DOHH2 (cell line): ENCODE data around the gene TRPM2.

Experiments
- EZH2phosphoT487 ChIP-seq: fragments of 200-600 bp; sonication (generic); IDR thresholded peaks from 2 replicates; pipeline ENCODE4 v1.6.1; 2017; ENCODE audit warnings: borderline replicate concordance, mild to moderate bottlenecking, antibody characterized with exemption, low read length, moderate library complexity, mixed read lengths
- TF ChIP-seq, protein P1 (sequence below): fragments of 200-600 bp; sonication (generic); IDR thresholded peaks from one replicate; pipeline ENCODE4 v1.5.1; 2014; ENCODE audit warnings: antibody characterized with exemption, mild to moderate bottlenecking, low read depth, low read length; ENCODE audit not compliant: poor library complexity, severe bottlenecking

GRCh38 chr21:44360159-44360558 lies 6.7 kb downstream of the TRPM2 start:
- TF ChIP-seq, protein P1, sequence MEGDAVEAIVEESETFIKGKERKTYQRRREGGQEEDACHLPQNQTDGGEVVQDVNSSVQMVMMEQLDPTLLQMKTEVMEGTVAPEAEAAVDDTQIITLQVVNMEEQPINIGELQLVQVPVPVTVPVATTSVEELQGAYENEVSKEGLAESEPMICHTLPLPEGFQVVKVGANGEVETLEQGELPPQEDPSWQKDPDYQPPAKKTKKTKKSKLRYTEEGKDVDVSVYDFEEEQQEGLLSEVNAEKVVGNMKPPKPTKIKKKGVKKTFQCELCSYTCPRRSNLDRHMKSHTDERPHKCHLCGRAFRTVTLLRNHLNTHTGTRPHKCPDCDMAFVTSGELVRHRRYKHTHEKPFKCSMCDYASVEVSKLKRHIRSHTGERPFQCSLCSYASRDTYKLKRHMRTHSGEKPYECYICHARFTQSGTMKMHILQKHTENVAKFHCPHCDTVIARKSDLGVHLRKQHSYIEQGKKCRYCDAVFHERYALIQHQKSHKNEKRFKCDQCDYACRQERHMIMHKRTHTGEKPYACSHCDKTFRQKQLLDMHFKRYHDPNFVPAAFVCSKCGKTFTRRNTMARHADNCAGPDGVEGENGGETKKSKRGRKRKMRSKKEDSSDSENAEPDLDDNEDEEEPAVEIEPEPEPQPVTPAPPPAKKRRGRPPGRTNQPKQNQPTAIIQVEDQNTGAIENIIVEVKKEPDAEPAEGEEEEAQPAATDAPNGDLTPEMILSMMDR, result no peak
- no peak for TF ChIP-seq EZH2phosphoT487
